Adrenal gland (tissue), 12 donors: Measurements from ENCODE around the gene ATG101. TPM values are rescaled to one million over a fixed set of nuclear protein-coding genes. Genes with fewer than 3 reads are reported as not detected.

Source experiments
- DNase-seq, 7 donors: peaks; one replicate each; pipeline ENCODE4 v3.0.0-alpha.2; 2019 to 2020
- H3K27ac ChIP-seq, 5 donors: fragments of 200-600 bp; sonication (generic) in 4 of 5; 1 replicate in 3 of 5; 2 replicates in 2 of 5; pipeline versions ENCODE4 v1.5.1 to v1.8.0; 2016 to 2020; ENCODE audit warnings: mild to moderate bottlenecking in 1 of 5
- H3K27me3 ChIP-seq: fragments of 200-600 bp; 2 replicates; pipeline ENCODE4 v1.8.0; 2021
- H3K36me3 ChIP-seq, 2 donors: fragments of 200-600 bp; replicated peaks in 1 of 2; 1 replicate in 1 of 2; 2 replicates in 1 of 2; pipeline versions ENCODE4 v1.5.1 to v1.8.0; 2018 to 2022
- H3K4me1 ChIP-seq, 2 donors: fragments of 200-600 bp; replicated peaks in 1 of 2; 1 replicate in 1 of 2; 2 replicates in 1 of 2; pipeline versions ENCODE4 v1.5.1 to v1.8.0; 2018 to 2021
- H3K4me3 ChIP-seq, 4 donors: fragments of 200-600 bp; sonication (generic) in 3 of 4; one replicate each; pipeline ENCODE4 v1.5.1; 2016 to 2018
- H3K9me3 ChIP-seq, 3 donors: fragments of 200-600 bp; sonication (generic) in 1 of 3; replicated peaks in 1 of 3; 1 replicate in 2 of 3; 2 replicates in 1 of 3; pipeline versions ENCODE4 v1.5.1 to v1.8.0; 2016 to 2021
- CTCF ChIP-seq, 6 experiments: fragments of 450-650 bp in 4 of 6; fragments of 200-600 bp in 2 of 6; sonication (generic) in 1 of 6; IDR thresholded peaks; 1 replicate in 5 of 6; 2 replicates in 1 of 6; pipeline versions ENCODE4 v1.5.1 to v1.8.0; 2016 to 2021; ENCODE audit warnings: antibody characterized with exemption in 6 of 6, mild to moderate bottlenecking in 2 of 6, moderate library complexity in 1 of 6
- POLR2A ChIP-seq, 2 donors: fragments of 450-650 bp; IDR thresholded peaks; one replicate each; pipeline ENCODE4 v1.6.1; 2017; ENCODE audit warnings: antibody characterized with exemption in 2 of 2, mild to moderate bottlenecking in 2 of 2, moderate library complexity in 1 of 2
- WGBS, 4 donors: extraction: QIAGEN DNeasy Blood & Tissue Kit in 2 of 4; methylation state at CpG; one replicate each; pipeline versions ENCODE4 v1.1.5 to v1.1.7; 2013 to 2017; 5-methylcytosine and 5-hydroxymethylcytosine counted together
- intact Hi-C, 2 donors: fragments of 100-400 bp; cut with DNase I; formaldehyde crosslinking; loops; one replicate each; pipeline versions ENCODE4 v1.14.1 to v1.15.0; 2022 to 2023
- polyA plus RNA-seq, 3 donors: library from polyadenylated mRNA; stranded (reverse); fragments of 200-250 nt in 2 of 3; fragments of 350-450 nt in 1 of 3; fragmentation: Illumina TruSeq in 1 of 3; extraction: RNeasy Lipid Tissue Mini Kit (QIAGEN cat#74804) in 1 of 3; gene quantifications; one replicate each; pipeline ENCODE4 v1.2.3, GENCODE V29; 2013 to 2014
- total RNA-seq, 9 donors: library from RNA; depleted of rRNA in 4 of 9; stranded (reverse); fragments of >200 nt in 4 of 9; fragments of 120-200 nt in 1 of 9; fragmentation: NEBNext Ultra II Directional in 1 of 9; extraction: Animal tissue kit (Norgen Biotek cat#: 25700) in 1 of 9; gene quantifications; one replicate each; pipeline versions ENCODE4 v1.1.0 to v1.2.4, GENCODE V29; 2013 to 2023
- donor health status: healthy with polysubstance abuse.
- donor health status: Bipolar disorder and iron deficiency.
- donor health status: DM: yes; HTN: yes; CAD: no.
- donor health status: DM: no; HTN: no; CAD: no.
- donor health status: DM: no; HTN: no; CAD: no.
- donor health status: DM: yes; HTN: yes; CAD: no.

Gene ATG101
- total and polyA plus RNA-seq, 12 donors = 20.9 to 60.4 (median 36.9) TPM

GRCh38 chr12:52082988-52083637 lies 13.3 kb downstream of the ATG101 start:
- Histone ChIP-seq H3K4me1 (peaks cover 3 to 12% of the 10 kb centered on the region in 2 donors), H3K9me3 (no peaks in the 10 kb centered on the region), H3K27me3 (no peaks in the 10 kb centered on the region), H3K27ac (peak overlapping the region in 3 of 5 donors; percentile 24 to 83 (median 65)), H3K36me3 (peaks cover 0 to 11% of the 10 kb centered on the region in 2 donors), H3K4me3 (no peak overlapping the region)
- intact Hi-C loops = loop anchor here (5.0 kb wide), 1 partner anchor 56 kb away; no protein-coding TSS in a partner anchor
- 10 to 38% (median 33%) methylated on average over 5 to 11 of the region's 11 CpGs for WGBS, 4 donors
- TF ChIP-seq POLR2A (IDR thresholded peaks at IDR 0.05) = no peak
- TF ChIP-seq CTCF (IDR thresholded peaks at IDR 0.05) = peak; percentile 90 to 98 (median 96)
- peak in 5 of 7 donors; percentile 43 to 78 (median 56) for DNase-seq

- DNase-seq = no peak
- H3K9me3 ChIP-seq = no peaks in the 10 kb centered on the region
- no peak overlapping the region for H3K4me3 ChIP-seq
- no peak overlapping the region for H3K27ac ChIP-seq
- H3K4me1 ChIP-seq = peaks cover 3 to 12% of the 10 kb centered on the region in 2 donors
- H3K36me3 ChIP-seq = peaks cover 0 to 6% of the 10 kb centered on the region in 2 donors
- intact Hi-C loops = loop anchor here (5.0 kb wide), 1 partner anchor 56 kb away; no protein-coding TSS in a partner anchor
- TF ChIP-seq CTCF (IDR thresholded peaks at IDR 0.05) (no peak), POLR2A (IDR thresholded peaks at IDR 0.05) (no peak)
- WGBS, 4 donors = 0 to 2% (median 0%) methylated on average over 2 of the region's 2 CpGs
- H3K27me3 ChIP-seq = no peaks in the 10 kb centered on the region
These were observed 13.8 kb downstream of the ATG101 start for GRCh38 chr12:52083638-52083996.

GRCh38 chr12:52084491-52085231 lies 14.9 kb downstream of the ATG101 start:
- no peak for TF ChIP-seq POLR2A (IDR thresholded peaks at IDR 0.05)
- no peak for TF ChIP-seq CTCF (IDR thresholded peaks at IDR 0.05)
- intact Hi-C loops = loop anchor here (5.0 kb wide), 2 partner anchors 57 to 77 kb away; partner anchors contain the start of gene TAMALIN (in 1 of the 2)

GRCh38 chr12:52085682-52086180 lies 16.0 kb downstream of the ATG101 start:
- intact Hi-C loops = loop anchor here in 1 of 2 donors (5.0 kb wide), 1 partner anchor 78 kb away; the partner anchor contains the start of gene TAMALIN

More at GRCh38 chr12:52084491-52085231, 14.9 kb downstream of the ATG101 start:
- Histone ChIP-seq H3K4me1 (peaks cover 3 to 12% of the 10 kb centered on the region in 2 donors), H3K36me3 (no peaks in the 10 kb centered on the region), H3K27ac (no peak overlapping the region), H3K9me3 (no peaks in the 10 kb centered on the region), H3K27me3 (no peaks in the 10 kb centered on the region), H3K4me3 (no peak overlapping the region)
- WGBS, 4 donors = 68 to 84% (median 73%) methylated on average over 8 to 9 of the region's 9 CpGs
- DNase-seq = no peak

More at GRCh38 chr12:52085682-52086180, 16.0 kb downstream of the ATG101 start:
- WGBS, 4 donors = 75 to 86% (median 78%) methylated on average over 5 to 6 of the region's 6 CpGs
- Histone ChIP-seq H3K36me3 (no peaks in the 10 kb centered on the region), H3K4me1 (peaks cover 3 to 12% of the 10 kb centered on the region in 2 donors), H3K27me3 (peaks cover 4% of the 10 kb centered on the region), H3K9me3 (no peaks in the 10 kb centered on the region), H3K27ac (no peak overlapping the region), H3K4me3 (no peak overlapping the region)
- peak in 1 of 7 donors; percentile 39 for DNase-seq
- TF ChIP-seq CTCF (IDR thresholded peaks at IDR 0.05) = no peak
- no peak for TF ChIP-seq POLR2A (IDR thresholded peaks at IDR 0.05)
